MM.1S (cell line): ENCODE results near the gene IMMP2L.

Experiments used
- CTCF ChIP-seq: fragments of 300-600 bp; sonication (generic); IDR thresholded peaks from 2 replicates; pipeline ENCODE4 v1.5.1; 2016; ENCODE audit warnings: antibody characterized with exemption, low read length, mixed read lengths
- EZH2 ChIP-seq: fragments of 300-600 bp; sonication (generic); optimal IDR thresholded peaks from 2 replicates; pipeline ENCODE3; 2017; ENCODE audit warnings: low read depth, mild to moderate bottlenecking, antibody characterized with exemption, low read length, mixed read lengths
- EZH2phosphoT487 ChIP-seq: fragments of 300-600 bp; sonication (generic); IDR thresholded peaks from 2 replicates; pipeline ENCODE4 v1.6.1; 2018; ENCODE audit warnings: antibody characterized with exemption, low read length

GRCh38 chr7:111242141-111242755, 320.0 kb downstream of the IMMP2L start:
- no peak for TF ChIP-seq EZH2phosphoT487
- TF ChIP-seq CTCF = no peak
- TF ChIP-seq EZH2 = no peak
